Body of pancreas (tissue), 4 donors: ENCODE measurements around the gene NEK7. TPM values are rescaled to one million over a fixed set of nuclear protein-coding genes. Genes with fewer than 3 reads are reported as not detected.

Experiments
- ATAC-seq: fragments of 150-250 bp; one replicate; pipeline ENCODE4 v1.9.1; 2016
- DNase-seq, 4 donors: peaks; one replicate each; pipeline ENCODE4 v3.0.0-alpha.2; 2019
- H3K27ac ChIP-seq, 4 donors: fragments of 200-600 bp; sonication (generic); 1 replicate in 3 of 4; 2 replicates in 1 of 4; pipeline versions ENCODE4 v1.5.1 to v1.6.1; 2016 to 2019; ENCODE audit warnings: mild to moderate bottlenecking in 1 of 4, mixed read lengths in 1 of 4, moderate library complexity in 1 of 4
- H3K27me3 ChIP-seq, 2 donors: fragments of 200-600 bp; sonication (generic); one replicate each; pipeline ENCODE4 v1.6.0; 2016; ENCODE audit warnings: mild to moderate bottlenecking in 1 of 2
- H3K36me3 ChIP-seq, 2 donors: fragments of 200-600 bp; sonication (generic); replicated peaks in 1 of 2; 2 replicates each; pipeline ENCODE4 v1.5.1; 2016; ENCODE audit warnings: low read depth in 2 of 2; ENCODE audit not compliant: insufficient read depth in 1 of 2
- H3K4me1 ChIP-seq: fragments of 200-600 bp; sonication (generic); one replicate; pipeline ENCODE4 v1.6.0; 2016
- H3K4me3 ChIP-seq, 2 donors: fragments of 200-600 bp; sonication (generic); 1 replicate in 1 of 2; 2 replicates in 1 of 2; pipeline ENCODE4 v1.5.1; 2016 to 2019
- H3K9me3 ChIP-seq, 3 donors: fragments of 200-600 bp; sonication (generic); 1 replicate in 2 of 3; 2 replicates in 1 of 3; pipeline ENCODE4 v1.5.1; 2016
- CTCF ChIP-seq, 7 experiments: fragments of 450-650 bp in 4 of 7; fragments of 200-600 bp in 3 of 7; sonication (generic) in 3 of 7; IDR thresholded peaks; one replicate each; pipeline ENCODE4 v1.5.1; 2016 to 2019; ENCODE audit warnings: antibody characterized with exemption in 7 of 7
- POLR2A ChIP-seq, 3 donors: fragments of 450-650 bp; IDR thresholded peaks; one replicate each; pipeline ENCODE4 v1.6.1; 2016; ENCODE audit warnings: antibody characterized with exemption in 3 of 3, mild to moderate bottlenecking in 2 of 3
- WGBS, 2 donors: methylation state at CpG; one replicate each; pipeline ENCODE4 v1.1.5; 2017; 5-methylcytosine and 5-hydroxymethylcytosine counted together
- intact Hi-C: fragments of 100-400 bp; cut with DNase I; formaldehyde crosslinking; loops from one replicate; pipeline ENCODE4 v1.15.1; 2023
- total RNA-seq, 2 donors: library from RNA; depleted of rRNA; stranded (reverse); fragments of >200 nt; gene quantifications; one replicate each; pipeline ENCODE4 v1.1.0, GENCODE V29; 2016

NEK7 gene
- total RNA-seq, 2 donors from 2014 or later, result 39.2 to 49.5 TPM

DNA sequence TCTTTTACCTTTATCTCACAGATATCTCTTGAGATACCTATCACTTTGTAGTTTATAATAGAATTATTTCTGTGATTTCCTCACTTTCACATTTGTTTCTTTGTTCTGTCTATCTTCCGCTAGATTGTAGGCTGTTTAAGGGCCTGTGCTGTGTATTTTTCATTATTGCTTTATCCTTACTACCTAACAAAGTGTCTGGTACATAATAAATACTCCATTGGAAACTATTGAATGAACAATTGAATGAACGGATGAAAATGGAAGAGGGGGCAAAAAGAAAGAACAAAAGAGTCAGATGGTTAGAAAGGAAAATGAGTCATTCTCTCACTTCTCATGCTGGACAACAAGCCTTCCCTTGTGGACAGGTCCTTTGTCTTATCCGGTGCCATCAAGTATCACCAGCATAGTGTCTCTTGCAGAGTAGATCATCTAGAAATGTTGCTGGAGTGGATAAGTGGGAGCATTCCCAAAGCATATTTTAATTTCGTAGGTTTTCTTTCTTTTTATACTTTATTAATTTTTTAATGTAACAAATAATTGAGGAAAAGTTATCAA lies 159.8 kb downstream of the NEK7 start:
- Histone ChIP-seq H3K9me3 (no peaks in the 10 kb centered on the region), H3K36me3 (peaks cover 0 to 6% of the 10 kb centered on the region in 2 donors), H3K4me3 (no peak overlapping the region), H3K4me1 (no peaks in the 10 kb centered on the region), H3K27me3 (no peaks in the 10 kb centered on the region), H3K27ac (no peak overlapping the region)
- intact Hi-C loops, result no loop called here
- WGBS, 2 donors, result 94 to 96% methylated on average over 4 of the region's 4 CpGs
- TF ChIP-seq CTCF (IDR thresholded peaks at IDR 0.05), result no peak
- TF ChIP-seq POLR2A (IDR thresholded peaks at IDR 0.05), result no peak
- DNase-seq (no peak), ATAC-seq (no peak)

DNA sequence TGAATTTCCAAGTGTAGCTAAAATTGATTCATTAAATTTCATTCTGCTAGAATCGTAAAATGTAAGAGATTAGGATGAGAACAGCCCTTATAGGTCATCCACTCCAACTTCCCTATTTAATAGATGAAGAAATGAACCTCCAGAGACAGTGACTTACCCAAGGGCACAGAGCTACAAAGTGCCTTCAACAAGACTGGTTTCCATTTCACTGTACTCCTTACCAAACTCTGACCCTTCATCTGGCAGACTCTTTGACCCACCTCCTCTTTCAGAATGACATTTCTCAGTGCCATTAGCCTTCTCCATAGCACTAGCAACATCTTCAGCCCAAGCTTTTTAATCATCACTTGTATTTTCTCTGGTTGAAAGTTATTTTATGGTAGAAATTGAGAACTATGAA lies 161.3 kb downstream of the NEK7 start:
- no peak for DNase-seq
- H3K4me1 ChIP-seq, result no peaks in the 10 kb centered on the region
- intact Hi-C loops, result no loop called here
- no peaks in the 10 kb centered on the region for H3K27me3 ChIP-seq
- H3K4me3 ChIP-seq, result no peak overlapping the region
- TF ChIP-seq POLR2A (IDR thresholded peaks at IDR 0.05) (no peak), CTCF (IDR thresholded peaks at IDR 0.05) (no peak)
- WGBS, 2 donors, result 78 to 83% methylated on average over 1 of the region's 1 CpG
- no peak overlapping the region for H3K27ac ChIP-seq
- peaks cover 0 to 6% of the 10 kb centered on the region in 2 donors for H3K36me3 ChIP-seq
- H3K9me3 ChIP-seq, result no peaks in the 10 kb centered on the region
- ATAC-seq, result no peak

GRCh38 chr1:198320759-198321158 lies 164.0 kb downstream of the NEK7 start:
- no peaks in the 10 kb centered on the region for H3K27me3 ChIP-seq
- intact Hi-C loops, result no loop called here
- no peak for TF ChIP-seq POLR2A (IDR thresholded peaks at IDR 0.05)
- no peak for TF ChIP-seq CTCF (IDR thresholded peaks at IDR 0.05)
- DNase-seq (no peak), ATAC-seq (no peak)
- H3K27ac ChIP-seq, result no peak overlapping the region
- H3K36me3 ChIP-seq, result peaks cover 0 to 6% of the 10 kb centered on the region in 2 donors
- WGBS, 2 donors, result 70 to 91% methylated on average over 6 of the region's 6 CpGs
- no peaks in the 10 kb centered on the region for H3K4me1 ChIP-seq
- H3K4me3 ChIP-seq, result no peak overlapping the region
- H3K9me3 ChIP-seq, result no peaks in the 10 kb centered on the region

GRCh38 chr1:198326232-198326631 lies 169.4 kb downstream of the NEK7 start:
- no peaks in the 10 kb centered on the region for H3K36me3 ChIP-seq
- intact Hi-C loops, result no loop called here

More at GRCh38 chr1:198326232-198326631, 169.4 kb downstream of the NEK7 start:
- Histone ChIP-seq H3K27me3 (no peaks in the 10 kb centered on the region), H3K4me3 (no peak overlapping the region), H3K4me1 (no peaks in the 10 kb centered on the region), H3K9me3 (no peaks in the 10 kb centered on the region), H3K27ac (no peak overlapping the region)
- TF ChIP-seq CTCF (IDR thresholded peaks at IDR 0.05) (no peak), POLR2A (IDR thresholded peaks at IDR 0.05) (no peak)
- DNase-seq (no peak), ATAC-seq (no peak)
- WGBS, 2 donors, result 65 to 73% methylated on average over 3 of the region's 3 CpGs
